K562 (cell line): ENCODE results near the gene RSPH9. TPM values are rescaled to one million over a fixed set of nuclear protein-coding genes. Genes with fewer than 3 reads are reported as not detected.

Experiments
- BRD4 ChIP-seq: fragments of 200-600 bp; sonication (generic); IDR thresholded peaks from 2 replicates; pipeline ENCODE4 v1.6.1; 2017; ENCODE audit warnings: inconsistent platforms
- BRF2 ChIP-seq: IDR thresholded peaks from 3 replicates; pipeline ENCODE4 v1.6.1; 2011; ENCODE audit warnings: borderline replicate concordance, mild to moderate bottlenecking; ENCODE audit not compliant: insufficient read length, insufficient read depth
- CREB1 ChIP-seq, 2 experiments: sonication (generic) in 1 of 2; formaldehyde crosslinking in 1 of 2; IDR thresholded peaks; 2 replicates each; pipeline versions ENCODE4 v1.6.1 to v1.8.0; 2012 to 2022; ENCODE audit warnings: inconsistent platforms in 1 of 2, mild to moderate bottlenecking in 1 of 2, missing genetic modification reagents in 1 of 2, moderate library complexity in 1 of 2
- CREB5 ChIP-seq: fragments of 250-450 bp; sonication (Bioruptor Pico); IDR thresholded peaks from 2 replicates; pipeline ENCODE4 v1.5.0; 2020; ENCODE audit warnings: mild to moderate bottlenecking
- ELF4 ChIP-seq: fragments of 450-650 bp; formaldehyde crosslinking; IDR thresholded peaks from 2 replicates; pipeline ENCODE4 v1.4.0; 2022; ENCODE audit warnings: missing genetic modification characterization
- FOXA3 ChIP-seq, 2 experiments: fragments of 450-650 bp in 1 of 2; sonication (generic) in 1 of 2; formaldehyde crosslinking; IDR thresholded peaks in 1 of 2; conservative IDR thresholded peaks in 1 of 2; 2 replicates each; pipeline versions ENCODE4 v1.4.0 to v1.8.0; 2020 to 2022; ENCODE audit warnings: mild to moderate bottlenecking in 2 of 2, missing genetic modification reagents in 1 of 2
- ID3 ChIP-seq, 2 experiments: fragments of 250-450 bp in 1 of 2; fragments of 450-650 bp in 1 of 2; sonication (Bioruptor Pico) in 1 of 2; IDR thresholded peaks; 2 replicates each; pipeline versions ENCODE4 v1.6.1 to v1.8.0; 2016 to 2021; ENCODE audit warnings: mild to moderate bottlenecking in 2 of 2, moderate library complexity in 2 of 2, missing compliant biosample characterization in 1 of 2, missing genetic modification characterization in 1 of 2
- MECOM ChIP-seq: fragments of 250-450 bp; sonication (Bioruptor Pico); IDR thresholded peaks from 2 replicates; pipeline ENCODE4 v1.8.0; 2022; ENCODE audit warnings: inconsistent platforms
- NBN ChIP-seq: fragments of 450-650 bp; IDR thresholded peaks from 2 replicates; pipeline ENCODE4 v1.6.1; 2016; ENCODE audit warnings: low read depth, mild to moderate bottlenecking
- NCOR1 ChIP-seq: fragments of 450-650 bp; IDR thresholded peaks from 2 replicates; pipeline ENCODE4 v1.6.1; 2016; ENCODE audit warnings: mild to moderate bottlenecking, moderate library complexity
- NFIX ChIP-seq: fragments of 250-450 bp; sonication (Bioruptor Pico); IDR thresholded peaks from 2 replicates; pipeline ENCODE4 v1.4.0; 2020; ENCODE audit warnings: low read depth, mild to moderate bottlenecking, moderate library complexity
- SMARCB1 ChIP-seq: IDR thresholded peaks from 2 replicates; pipeline ENCODE4 v1.6.1; 2011; ENCODE audit warnings: improper control_type of control experiment, low read depth; ENCODE audit not compliant: insufficient read length
- SMARCC2 ChIP-seq: fragments of 450-650 bp; IDR thresholded peaks from 2 replicates; pipeline ENCODE4 v1.6.1; 2017; ENCODE audit warnings: antibody characterized with exemption, moderate library complexity, mild to moderate bottlenecking, low read depth
- SMC3 ChIP-seq: conservative IDR thresholded peaks from 2 replicates; pipeline ENCODE4 v1.6.1; 2011; ENCODE audit warnings: low read depth, low read length, improper control_type of control experiment; ENCODE audit not compliant: insufficient read depth
- TCF15 ChIP-seq: fragments of 250-450 bp; sonication (Bioruptor Pico); IDR thresholded peaks from 2 replicates; pipeline ENCODE4 v1.8.0; 2022; ENCODE audit warnings: moderate library complexity, mild to moderate bottlenecking, inconsistent platforms
- TCF3 ChIP-seq: sonication (generic); formaldehyde crosslinking; IDR thresholded peaks from 2 replicates; pipeline ENCODE4 v1.4.0; 2020; ENCODE audit warnings: mild to moderate bottlenecking, missing genetic modification reagents
- ZBTB49 ChIP-seq: sonication (generic); formaldehyde crosslinking; IDR thresholded peaks from 2 replicates; pipeline ENCODE4 v1.8.0; 2022; ENCODE audit warnings: missing genetic modification reagents, mild to moderate bottlenecking, borderline replicate concordance
- ZNF347 ChIP-seq: fragments of 450-650 bp; formaldehyde crosslinking; IDR thresholded peaks from 2 replicates; pipeline ENCODE4 v1.4.0; 2020; ENCODE audit warnings: low read depth, mild to moderate bottlenecking, moderate library complexity
- ZNF644 ChIP-seq: fragments of 200-800 bp; sonication (Bioruptor generic); IDR thresholded peaks from 2 replicates; pipeline ENCODE4 v1.6.1; 2016; ENCODE audit warnings: low read depth, missing genetic modification characterization, missing compliant biosample characterization
- polyA plus RNA-seq, 8 experiments: library from polyadenylated mRNA; depleted of rRNA in 4 of 8; stranded (reverse) in 5 of 8; unstranded in 3 of 8; fragments of >200 nt; fragmentation: Nextera tagmentation in 2 of 8; fragmentation: Illumina TruSeq in 1 of 8; extraction: Ambion mirVana in 2 of 8; extraction: Trizol in 1 of 8; gene quantifications; 2 replicates each; pipeline versions ENCODE4 v1.2.1 to v1.2.3, GENCODE V29; 2011 to 2014; ENCODE audit warnings: inconsistent platforms in 1 of 8, missing spikeins in 1 of 8
- total RNA-seq, 7 experiments: library from RNA; depleted of rRNA in 6 of 7; stranded (reverse); fragments of >200 nt in 6 of 7; fragmentation: Illumina TruSeq in 2 of 7; extraction: Trizol in 2 of 7; gene quantifications; 2 replicates each; pipeline versions ENCODE4 v1.2.1 to v1.2.3, GENCODE V29; 2011 to 2021; ENCODE audit warnings: low replicate concordance in 1 of 7

RSPH9 gene
- total and polyA plus RNA-seq, 9 of the 15 experiments (the other 6 are each of a cell fraction or from before 2014, with no cell fraction given) = 0.05 to 0.60 (median 0.39) TPM; not detected in 6

GRCh38 chr6:43616725-43617472, 27.9 kb upstream of the RSPH9 start (continued):
- TF ChIP-seq MECOM (CRISPR knock-in tag) = no peak
- TF ChIP-seq TCF3 (CRISPR knock-in tag) = peak; percentile 38; the same call in 1 of the 2 replicates
- TF ChIP-seq SMARCC2 = no peak
- TF ChIP-seq ID3 (CRISPR knock-in tag; IDR thresholded peaks at IDR 0.05) = no peak
- no peak for TF ChIP-seq ID3 (tag; IDR thresholded peaks at IDR 0.05)
- TF ChIP-seq NBN = no peak
- TF ChIP-seq ZNF644 (tag) = no peak
- TF ChIP-seq SMC3 = no peak
- no peak for TF ChIP-seq CREB5 (CRISPR knock-in tag)
- no peak for TF ChIP-seq TCF15 (CRISPR knock-in tag)
- TF ChIP-seq CREB1 (IDR thresholded peaks at IDR 0.05) = no peak
- no peak for TF ChIP-seq CREB1 (CRISPR knock-in tag; IDR thresholded peaks at IDR 0.05)
- no peak for TF ChIP-seq ZBTB49 (CRISPR knock-in tag)
- TF ChIP-seq ZNF347 (CRISPR knock-in tag) = no peak
- no peak for TF ChIP-seq BRD4
- TF ChIP-seq SMARCB1 = no peak
- TF ChIP-seq ELF4 (CRISPR knock-in tag) = no peak
- TF ChIP-seq NCOR1 = 0 out of 2 replicates have a peak, but pooled peaks have one; percentile 19
- TF ChIP-seq FOXA3 (CRISPR knock-in tag; conservative IDR thresholded peaks at IDR 0.05 in 1 of 2, IDR thresholded peaks at IDR 0.05 in 1 of 2) = 0 out of 4 replicates have a peak, but pooled peaks of 1 of the 2 experiments have one; percentile 4
- TF ChIP-seq BRF2 = no peak
- TF ChIP-seq NFIX (CRISPR knock-in tag) = no peak
